Skin epidermis (tissue), 12 donors: Measurements from ENCODE around the gene ACTN3.
A peak's percentile ranks its signal among the peaks of the same experiment; 100 is the strongest.
"Not testable (repeated sequence)": the region's sequence is repeated elsewhere in the genome, so short reads cannot be mapped to it uniquely, and the experiment has no call there.

Source experiments
- H3K27ac ChIP-seq, 21 experiments: fragments of 200-600 bp; sonication (generic) in 11 of 21; one replicate each; pipeline ENCODE4 v1.5.0; 2020; ENCODE audit warnings: mild to moderate bottlenecking in 3 of 21, inconsistent platforms in 2 of 21, moderate library complexity in 2 of 21
- H3K4me3 ChIP-seq, 7 experiments: fragments of 200-600 bp; sonication (generic) in 2 of 7; one replicate each; pipeline ENCODE4 v1.5.0; 2020; ENCODE audit warnings: inconsistent platforms in 2 of 7, mild to moderate bottlenecking in 2 of 7, moderate library complexity in 1 of 7

Gene ACTN3

GRCh38 chr11:66546368-66546965 is at the start of gene ACTN3:
ACTN3 (plus strand) TSS chr11:66546903; CDS start chr11:66546938, 35 bp downstream.
- Histone ChIP-seq H3K27ac (peak within 1 kb of the TSS; percentile 36 to 93 (median 84)), H3K4me3 (peak within 1 kb of the TSS; percentile 72 to 96 (median 79))

- H3K27ac ChIP-seq = no peak overlapping the region
- no peak overlapping the region for H3K4me3 ChIP-seq
These were observed 49.5 kb upstream of the ACTN3 start for GRCh38 chr11:66497206-66497605.

- no peak overlapping the region for H3K4me3 ChIP-seq
- no peak overlapping the region for H3K27ac ChIP-seq
These were observed 48.2 kb upstream of the ACTN3 start for GRCh38 chr11:66498506-66498905.

GRCh38 chr11:66505276-66505816 is 41.4 kb upstream of the ACTN3 start:
- no peak overlapping the region for H3K27ac ChIP-seq
- no peak overlapping the region for H3K4me3 ChIP-seq

DNA sequence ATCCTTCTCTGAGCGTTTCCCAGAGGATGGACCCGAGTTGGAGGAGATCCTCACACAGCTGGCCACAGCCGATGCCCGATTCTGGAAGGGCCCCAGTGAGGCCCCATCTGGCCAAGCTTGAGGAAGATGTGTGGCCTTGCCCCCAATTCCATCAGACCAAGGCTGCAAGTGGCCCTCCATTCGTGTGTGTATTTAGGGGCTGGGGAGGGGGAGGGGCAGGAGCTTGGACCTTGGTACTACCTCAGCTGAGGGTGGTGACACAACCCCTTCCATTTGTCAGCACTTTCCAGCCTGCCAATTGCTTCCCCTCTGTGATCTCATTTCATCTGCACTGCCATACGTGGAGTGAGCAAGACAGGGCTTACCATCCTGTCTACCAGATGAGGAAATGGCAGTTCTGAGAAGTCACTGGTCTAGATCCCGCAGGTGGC is 37.6 kb upstream of the ACTN3 start:
- H3K27ac ChIP-seq = no peak overlapping the region

GRCh38 chr11:66510271-66510989 is 36.3 kb upstream of the ACTN3 start, which contains the start of gene BBS1:
BBS1 (plus strand) TSS chr11:66510635; CDS start chr11:66510660, 25 bp downstream.
- H3K4me3 ChIP-seq = peak within 1 kb of the TSS; percentile 50 to 86 (median 67)
- H3K27ac ChIP-seq = peak within 1 kb of the TSS in 20 of 21 experiments; percentile 9 to 80 (median 46)

More for the DNA sequence above, 37.6 kb upstream of the ACTN3 start:
- no peak overlapping the region for H3K4me3 ChIP-seq

GRCh38 chr11:66510990-66511339 is 35.7 kb upstream of the ACTN3 start:
- H3K4me3 ChIP-seq = peak overlapping the region; percentile 50 to 86 (median 67)
- H3K27ac ChIP-seq = peak overlapping the region in 18 of 21 experiments; percentile 9 to 80 (median 51)

- Histone ChIP-seq H3K27ac (no peak overlapping the region), H3K4me3 (no peak overlapping the region)
These were observed 23.1 kb upstream of the ACTN3 start for GRCh38 chr11:66523611-66524010.

DNA sequence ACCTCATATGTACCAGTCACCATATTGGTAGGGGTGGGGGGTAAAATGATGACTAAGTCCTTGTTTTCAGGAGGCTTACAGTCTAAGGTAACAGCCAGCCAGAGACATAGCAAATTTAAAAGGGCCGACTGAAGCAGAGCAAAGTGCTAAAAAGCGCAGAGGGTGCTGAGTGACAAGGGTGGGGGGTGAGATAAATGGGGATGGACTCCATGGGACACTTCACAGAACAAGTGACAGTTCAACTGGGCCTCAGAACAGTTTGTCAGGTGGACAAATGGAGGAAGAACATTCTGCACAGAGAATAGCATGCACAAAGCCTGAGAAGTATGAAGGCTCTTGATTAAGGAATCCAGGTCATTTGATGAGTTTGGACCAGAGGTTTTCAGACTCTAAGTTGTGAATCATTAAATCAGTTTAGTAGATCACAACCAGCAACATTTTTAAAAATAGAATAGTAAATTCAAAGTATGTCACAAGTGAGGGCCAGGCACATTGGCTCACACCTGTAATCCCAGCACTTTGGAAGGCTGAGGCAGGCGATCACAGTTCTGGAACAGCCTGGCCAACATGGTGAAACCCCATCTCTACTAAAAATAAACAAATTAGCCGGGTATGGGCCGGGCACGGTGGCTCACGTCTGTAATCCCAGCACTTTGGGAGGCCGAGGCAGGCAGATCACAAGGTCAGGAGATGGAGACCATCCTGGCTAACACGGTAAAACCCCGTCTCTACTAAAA is 22.2 kb upstream of the ACTN3 start:
- Histone ChIP-seq H3K27ac (no peak overlapping the region), H3K4me3 (no peak overlapping the region)

- no peak overlapping the region for H3K27ac ChIP-seq
- H3K4me3 ChIP-seq = no peak overlapping the region
These were observed 17.6 kb upstream of the ACTN3 start for GRCh38 chr11:66529069-66529468.

DNA sequence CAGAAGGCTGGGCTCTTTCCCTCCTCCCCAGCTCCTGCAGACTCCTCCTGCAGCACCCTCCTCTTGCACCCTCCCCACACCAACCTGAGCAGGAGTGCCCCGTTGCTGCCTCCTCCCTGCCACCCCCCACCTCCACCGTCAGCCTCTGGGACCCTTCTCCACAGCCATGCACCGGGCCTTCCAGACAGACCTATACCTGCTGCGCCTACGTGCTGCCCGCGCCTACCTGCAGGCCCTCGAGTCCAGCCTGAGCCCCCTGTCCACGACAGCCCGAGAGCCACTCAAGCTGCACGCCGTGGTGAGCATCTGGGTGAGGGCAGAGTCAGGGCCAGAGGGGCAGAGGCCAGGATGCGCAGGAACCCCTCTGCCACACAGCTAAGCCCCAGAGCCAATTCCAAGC is 17.0 kb upstream of the ACTN3 start:
- no peak overlapping the region for H3K27ac ChIP-seq
- H3K4me3 ChIP-seq = no peak overlapping the region

- H3K4me3 ChIP-seq = no peak overlapping the region
- H3K27ac ChIP-seq = no peak overlapping the region
These were observed 15.6 kb upstream of the ACTN3 start for GRCh38 chr11:66530927-66531709.

DNA sequence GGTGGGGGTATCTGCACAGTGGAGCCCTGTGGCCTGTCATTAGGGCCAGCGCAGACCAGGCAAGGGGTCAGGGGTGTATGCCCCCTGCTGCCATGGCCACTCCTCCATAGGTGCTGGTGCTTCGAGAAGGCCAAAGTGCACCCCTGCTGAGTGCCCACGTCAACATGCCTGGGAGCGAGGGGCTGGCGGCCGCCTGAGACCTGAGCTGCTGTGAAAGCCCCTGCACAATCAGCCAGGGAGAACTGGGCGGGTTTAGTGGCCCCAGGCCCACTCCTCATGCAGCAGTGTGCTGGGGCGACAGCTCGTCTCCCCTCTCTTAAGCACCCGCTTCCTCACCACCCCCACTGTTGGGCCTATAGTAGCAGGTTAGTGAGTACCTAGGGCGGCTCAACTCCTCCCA is 14.9 kb upstream of the ACTN3 start:
- H3K27ac ChIP-seq = no peak overlapping the region
- no peak overlapping the region for H3K4me3 ChIP-seq

GRCh38 chr11:66532784-66533183 is 13.9 kb upstream of the ACTN3 start:
- H3K4me3 ChIP-seq = no peak overlapping the region
- H3K27ac ChIP-seq = no peak overlapping the region

DNA sequence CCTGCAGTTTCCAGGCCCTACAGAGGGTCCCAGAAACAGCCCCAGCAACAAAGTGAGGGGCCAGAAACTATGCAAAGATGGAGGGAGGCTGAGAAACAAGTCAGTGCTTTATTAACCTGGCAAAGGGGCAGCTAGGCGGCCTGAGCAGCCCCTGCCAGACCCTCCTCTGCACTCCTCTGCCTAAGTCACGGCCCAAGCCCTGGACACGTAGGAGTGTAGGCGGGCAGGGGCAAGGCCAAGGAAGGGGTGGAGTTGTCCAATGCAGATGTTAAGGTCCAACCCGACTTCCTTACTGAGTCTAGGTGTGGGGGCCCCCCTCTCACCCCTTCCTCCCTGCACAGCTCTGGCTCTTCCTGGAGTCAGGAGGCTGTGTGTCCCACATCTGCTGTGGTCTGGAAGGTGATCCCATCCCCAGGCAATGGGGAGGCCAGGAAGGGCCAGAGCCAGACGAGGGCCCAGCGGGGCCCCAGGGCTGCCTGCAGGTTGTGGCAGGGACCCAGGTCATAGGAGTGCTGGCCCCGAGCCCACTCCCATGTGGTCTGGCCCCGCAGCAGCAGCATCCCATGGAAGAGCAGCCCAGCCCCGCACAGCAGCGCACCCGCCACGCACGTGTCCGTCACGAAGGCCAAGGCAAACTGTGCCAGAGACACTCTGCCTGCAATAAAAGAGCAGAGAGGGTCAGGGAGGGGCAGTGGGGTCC is 7.4 kb upstream of the ACTN3 start:
- Histone ChIP-seq H3K27ac (no peak overlapping the region), H3K4me3 (no peak overlapping the region)

- H3K4me3 ChIP-seq = no peak overlapping the region
- no peak overlapping the region for H3K27ac ChIP-seq
These were observed 6.9 kb upstream of the ACTN3 start for GRCh38 chr11:66539870-66540213.

- not testable (repeated sequence) for H3K27ac ChIP-seq, H3K4me3 ChIP-seq
These were observed 6.1 kb upstream of the ACTN3 start for GRCh38 chr11:66540598-66540997.

- no peak overlapping the region for H3K4me3 ChIP-seq
These were observed 4.8 kb upstream of the ACTN3 start for GRCh38 chr11:66541892-66542291.

GRCh38 chr11:66542362-66542761 is 4.3 kb upstream of the ACTN3 start:
- Histone ChIP-seq H3K27ac (peak overlapping the region in 1 of 21 experiments; percentile 31), H3K4me3 (no peak overlapping the region)

More at GRCh38 chr11:66541892-66542291, 4.8 kb upstream of the ACTN3 start:
- H3K27ac ChIP-seq = peak overlapping the region in 1 of 21 experiments; percentile 31
